IMR-90 (cell line): Measurements from ENCODE around the gene ICAM5. TPM values are rescaled to one million over a fixed set of nuclear protein-coding genes. Genes with fewer than 3 reads are reported as not detected.
A peak's percentile ranks its signal among the peaks of the same experiment; 100 is the strongest.

Experiments used
- ATAC-seq: fragments of 200-7000 bp; cut with Tn5 transposase; 2 replicates; pipeline ENCODE4 v1.9.1; 2020; ENCODE audit warnings: low read depth, mild to moderate bottlenecking, moderate library complexity
- BruUV-seq: library from RNA; stranded (reverse); fragments of 400-500 nt; replicated peaks from 2 replicates; lab custom pipeline; 2021; lab: Mats Ljungman, UMichigan
- CTCF ChIA-PET: fragments of 300-600 bp; formaldehyde crosslinking; extraction: SDS; loops from one replicate; lab custom pipeline; 2021; ENCODE audit warnings: antibody characterized with exemption; lab: Yijun Ruan, JAX
- POLR2A ChIA-PET: fragments of 300-600 bp; sonication (Branson Sonifier 250); formaldehyde crosslinking; loops from one replicate; lab custom pipeline; 2022; ENCODE audit warnings: antibody characterized with exemption; ENCODE audit not compliant: unreplicated experiment; lab: Charles Lee
- DNase-seq: peaks from one replicate; pipeline ENCODE4 v3.0.0; 2013
- H2AFZ ChIP-seq: replicated peaks from 2 replicates; pipeline ENCODE3; 2013; ENCODE audit warnings: low read length, mild to moderate bottlenecking; ENCODE audit not compliant: poor library complexity
- H2AK5ac ChIP-seq: 2 replicates; pipeline ENCODE4 v1.6.1; 2013; ENCODE audit warnings: low read depth, low read length, inconsistent platforms
- H2AK9ac ChIP-seq: replicated peaks from 2 replicates; pipeline ENCODE3; 2013; ENCODE audit warnings: mild to moderate bottlenecking, low read depth, low read length, moderate library complexity; ENCODE audit not compliant: poor library complexity
- H2BK120ac ChIP-seq: 2 replicates; pipeline ENCODE4 v1.6.1; 2013; ENCODE audit warnings: low read depth, low read length, inconsistent platforms
- H2BK15ac ChIP-seq: 3 replicates; pipeline ENCODE4 v1.6.1; 2013; ENCODE audit warnings: low read depth, low read length, inconsistent platforms
- H2BK20ac ChIP-seq: 2 replicates; pipeline ENCODE4 v1.6.1; 2013; ENCODE audit warnings: low read depth, mild to moderate bottlenecking, inconsistent platforms, low read length, moderate library complexity
- H2BK5ac ChIP-seq: 2 replicates; pipeline ENCODE4 v1.6.1; 2013; ENCODE audit warnings: mild to moderate bottlenecking, low read depth, low read length, inconsistent platforms; ENCODE audit not compliant: poor library complexity, severe bottlenecking
- H3K14ac ChIP-seq: replicated peaks from 2 replicates; pipeline ENCODE4 v1.6.1; 2013; ENCODE audit warnings: low read depth, low read length, inconsistent platforms
- H3K18ac ChIP-seq: 2 replicates; pipeline ENCODE4 v1.6.1; 2013; ENCODE audit warnings: low read depth, low read length, control low read depth
- H3K23ac ChIP-seq: 2 replicates; pipeline ENCODE4 v1.6.1; 2013; ENCODE audit warnings: low read depth, low read length, inconsistent platforms
- H3K27ac ChIP-seq: 2 replicates; pipeline ENCODE4 v1.5.1; 2013; ENCODE audit warnings: mild to moderate bottlenecking, control low read depth, low read length; ENCODE audit not compliant: insufficient read depth
- H3K27me3 ChIP-seq: 2 replicates; pipeline ENCODE4 v1.6.1; 2013; ENCODE audit warnings: low read length; ENCODE audit not compliant: control insufficient read depth, insufficient read depth
- H3K36me3 ChIP-seq: 2 replicates; pipeline ENCODE4 v1.6.1; 2013; ENCODE audit warnings: low read length, mixed read lengths; ENCODE audit not compliant: control insufficient read depth, insufficient read depth
- H3K4ac ChIP-seq: 2 replicates; pipeline ENCODE4 v1.6.1; 2013; ENCODE audit warnings: low read depth, low read length, inconsistent platforms
- H3K4me1 ChIP-seq: 2 replicates; pipeline ENCODE4 v1.6.1; 2013; ENCODE audit warnings: low read length, mixed read lengths; ENCODE audit not compliant: control insufficient read depth, insufficient read depth
- H3K4me2 ChIP-seq: 2 replicates; pipeline ENCODE4 v1.6.1; 2013; ENCODE audit warnings: low read depth, mild to moderate bottlenecking, control low read depth, low read length, moderate library complexity
- H3K4me3 ChIP-seq: 2 replicates; pipeline ENCODE4 v1.5.1; 2013; ENCODE audit warnings: low read depth, mild to moderate bottlenecking, control low read depth, low read length, moderate library complexity; ENCODE audit not compliant: insufficient read depth
- H3K56ac ChIP-seq: 2 replicates; pipeline ENCODE4 v1.6.1; 2013; ENCODE audit warnings: low read length, inconsistent platforms; ENCODE audit not compliant: insufficient read depth; ENCODE audit errors: extremely low read depth
- H3K79me1 ChIP-seq, 2 experiments: 2 replicates each; pipeline ENCODE4 v1.6.1; 2013; ENCODE audit warnings: low read length in 2 of 2, inconsistent platforms in 1 of 2, low read depth in 1 of 2
- H3K9ac ChIP-seq: 2 replicates; pipeline ENCODE4 v1.6.1; 2013; ENCODE audit warnings: low read depth, low read length, control low read depth
- H3K9me1 ChIP-seq: 2 replicates; pipeline ENCODE4 v1.6.1; 2013; ENCODE audit warnings: low read length, inconsistent platforms; ENCODE audit not compliant: insufficient read depth
- H3K9me3 ChIP-seq: 2 replicates; pipeline ENCODE4 v1.6.1; 2013; ENCODE audit warnings: low read length; ENCODE audit not compliant: control insufficient read depth, insufficient read depth
- H4K20me1 ChIP-seq: 2 replicates; pipeline ENCODE4 v1.6.1; 2013; ENCODE audit warnings: low read length, inconsistent platforms; ENCODE audit not compliant: insufficient read depth
- H4K5ac ChIP-seq: 2 replicates; pipeline ENCODE4 v1.6.1; 2013; ENCODE audit warnings: mild to moderate bottlenecking, low read depth, low read length, control low read depth
- H4K8ac ChIP-seq, 2 experiments: 2 replicates each; pipeline ENCODE4 v1.6.1; 2013; ENCODE audit warnings: low read depth in 2 of 2, low read length in 2 of 2, control low read depth in 1 of 2, inconsistent platforms in 1 of 2
- H4K91ac ChIP-seq: 2 replicates; pipeline ENCODE4 v1.6.1; 2013; ENCODE audit warnings: low read depth, low read length, inconsistent platforms; ENCODE audit not compliant: insufficient read depth
- FOS ChIP-seq: fragments of 150-350 bp; IDR thresholded peaks from 2 replicates; pipeline ENCODE4 v1.6.1; 2016; ENCODE audit warnings: low read depth, low read length
- POLR2A ChIP-seq: IDR thresholded peaks from 2 replicates; pipeline ENCODE4 v1.6.1; 2012; ENCODE audit warnings: mild to moderate bottlenecking, low read depth, low read length
- WGBS, 2 experiments: methylation state at CpG; one replicate each; pipeline versions ENCODE4 v1.1.5 to v1.1.7; 2013; ENCODE audit warnings: missing lambda C conversion rate in 2 of 2; ENCODE audit not compliant: insufficient read length in 1 of 2; ENCODE audit errors: extremely low coverage in 2 of 2; 5-methylcytosine and 5-hydroxymethylcytosine counted together
- dilution Hi-C: fragments of 300-500 bp; cut with HindIII; formaldehyde crosslinking; loops from one replicate; pipeline ENCODE4 v1.14.3; 2018; ENCODE audit warnings: low sequenced_read_pairs; ENCODE audit not compliant: unreplicated experiment
- in situ Hi-C: fragments of 300-500 bp; cut with MboI; formaldehyde crosslinking; loops from 3 replicates; pipeline ENCODE4 v1.14.3; 2019; ENCODE audit warnings: low sequenced_read_pairs, inconsistent platforms, mixed read lengths
- intact Hi-C: fragments of 100-400 bp; cut with micrococcal nuclease; formaldehyde crosslinking; loops from 2 replicates; pipeline ENCODE4 v1.10.0; 2022
- polyA plus RNA-seq, 3 experiments: library from polyadenylated mRNA; depleted of rRNA; stranded (reverse); fragments of >200 nt; gene quantifications; 2 replicates each; pipeline ENCODE4 v1.2.3, GENCODE V29; 2012; ENCODE audit warnings: low replicate concordance in 1 of 3
- total RNA-seq: library from RNA; depleted of rRNA; stranded (reverse); fragments of >200 nt; gene quantifications from 2 replicates; pipeline ENCODE4 v1.2.3, GENCODE V29; 2012

Gene ICAM5
- total and polyA plus RNA-seq, 2 of the 4 experiments (the other 2 are of a cell fraction) = 3.0 to 23.9 TPM

DNA sequence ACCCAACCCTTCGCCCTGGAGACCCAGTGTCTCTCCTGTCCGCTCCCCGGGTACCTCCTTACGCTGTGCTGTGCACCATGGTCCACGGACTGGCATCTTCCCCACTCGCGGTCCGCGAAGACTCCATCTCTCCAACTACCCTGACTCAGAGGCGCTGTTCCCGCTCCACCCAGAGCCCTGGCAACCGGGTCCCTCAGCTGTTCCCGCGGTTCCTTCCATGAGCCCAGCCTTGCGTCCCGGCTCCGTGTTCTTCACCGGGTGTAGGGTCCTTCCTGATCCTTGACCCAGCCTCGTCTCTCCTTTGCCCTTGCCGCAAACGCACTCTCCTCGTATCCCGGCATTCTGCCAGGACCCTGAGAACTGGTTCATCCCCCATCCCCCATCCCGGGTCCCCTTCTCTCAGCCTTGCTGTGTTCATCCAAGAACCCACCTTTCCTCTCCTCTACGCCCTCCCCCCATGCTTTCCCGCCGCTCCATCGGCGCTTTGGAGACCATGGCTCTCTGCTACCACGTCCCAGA is 664 bp downstream of the ICAM5 start:
- intact Hi-C loops = no loop called here
- CTCF ChIA-PET = interaction anchor here (1.1 kb wide), 1 partner anchor 20 kb away, joined by 4 read pairs; no protein-coding TSS in a partner anchor
- ATAC-seq = no peak

More for the DNA sequence above, 664 bp downstream of the ICAM5 start:
- Histone ChIP-seq H3K27me3 (no peaks in the 10 kb centered on the region; the same call in 1 of the 2 replicates), H3K9me3 (no peaks in the 10 kb centered on the region), H3K56ac (no peak overlapping the region), H4K5ac (peak overlapping the region; percentile 32; the same call in 1 of the 2 replicates), H3K27ac (no peak overlapping the region), H3K4me1 (peaks cover 24% of the 10 kb centered on the region), H3K79me1 (peaks cover 0 to 4% of the 10 kb centered on the region in 2 experiments; a peak in 1 of 4 replicates), H3K9ac (peak overlapping the region; percentile 29), H4K20me1 (peaks cover 3% of the 10 kb centered on the region), H3K14ac (peak overlapping the region; percentile 51), H2BK15ac (no peak overlapping the region), H3K23ac (0 out of 2 replicates have a peak overlapping the region, but pooled peaks have one; percentile 1), H3K4me2 (peak overlapping the region; percentile 96), H2BK120ac (no peak overlapping the region), H3K4ac (peak overlapping the region; percentile 55; the same call in 1 of the 2 replicates), H4K91ac (peak overlapping the region; percentile 41; the same call in 1 of the 2 replicates), H2AK5ac (peak overlapping the region; percentile 30; the same call in 1 of the 2 replicates), H3K4me3 (peak overlapping the region; percentile 77), H3K18ac (0 out of 2 replicates have a peak overlapping the region, but pooled peaks have one; percentile 45), H4K8ac (peak overlapping the region in 1 of 2 experiments; percentile 59; a peak in 2 of 4 replicates), H2AFZ (peak overlapping the region; percentile 92), H3K36me3 (peaks cover 14% of the 10 kb centered on the region; the same call in 1 of the 2 replicates), H3K9me1 (peaks cover 12% of the 10 kb centered on the region), H2AK9ac (peak overlapping the region; percentile 88), H2BK5ac (no peak overlapping the region), H2BK20ac (no peak overlapping the region)
- WGBS, 2 experiments = 8% methylated on average over 23 of the region's 30 CpGs; no CpG with 5 or more reads in 1 of the 2 experiments
- in situ Hi-C loops (no loop called here), dilution Hi-C loops (no loop called here)
- DNase-seq = peak; percentile 7
- BruUV-seq = no TSS peak
- POLR2A ChIA-PET = interaction anchor here (0.6 kb wide), 1 partner anchor 14 kb away, joined by 4 read pairs; no protein-coding TSS in a partner anchor
- TF ChIP-seq POLR2A = 0 out of 2 replicates have a peak, but pooled peaks have one; percentile 14
- no peak for TF ChIP-seq FOS
